GM18511 (cell line): ENCODE results near the gene DEDD2.

ENCODE experiments used
- ATAC-seq: cut with Tn5 transposase; IDR thresholded peaks from one replicate; pipeline ENCODE4 v1.9.1; 2021; ENCODE audit warnings: mild to moderate bottlenecking, moderate library complexity; ENCODE audit not compliant: unreplicated experiment

Gene DEDD2

GRCh38 chr19:42151782-42152684, 65.4 kb downstream of the DEDD2 start:
- ATAC-seq: no peak

DNA sequence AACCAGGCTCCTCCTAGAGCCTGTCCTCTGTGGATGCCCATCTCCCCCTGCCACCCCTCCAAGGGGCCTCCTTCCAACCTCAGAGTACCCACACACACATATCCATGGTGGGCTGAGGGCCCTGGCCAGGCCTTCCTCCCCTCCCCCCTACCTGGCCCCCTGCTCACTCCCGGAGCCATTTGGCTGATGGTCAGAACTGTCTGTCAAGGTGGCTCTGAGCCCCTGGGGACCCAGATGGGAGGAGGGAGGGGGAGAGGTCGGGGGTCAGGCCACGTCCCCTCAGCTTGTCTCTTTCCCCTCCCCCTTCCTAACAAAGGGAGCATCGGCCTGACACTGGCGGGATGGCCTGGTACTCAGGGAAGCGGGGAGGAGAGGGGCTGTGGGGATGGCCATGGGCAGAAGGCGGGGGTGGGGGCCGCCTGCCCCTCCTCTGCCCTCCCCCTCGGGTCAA, 66.5 kb downstream of the DEDD2 start:
- ATAC-seq: no peak

GRCh38 chr19:42150364-42150763, 67.1 kb downstream of the DEDD2 start:
- no peak for ATAC-seq

DNA sequence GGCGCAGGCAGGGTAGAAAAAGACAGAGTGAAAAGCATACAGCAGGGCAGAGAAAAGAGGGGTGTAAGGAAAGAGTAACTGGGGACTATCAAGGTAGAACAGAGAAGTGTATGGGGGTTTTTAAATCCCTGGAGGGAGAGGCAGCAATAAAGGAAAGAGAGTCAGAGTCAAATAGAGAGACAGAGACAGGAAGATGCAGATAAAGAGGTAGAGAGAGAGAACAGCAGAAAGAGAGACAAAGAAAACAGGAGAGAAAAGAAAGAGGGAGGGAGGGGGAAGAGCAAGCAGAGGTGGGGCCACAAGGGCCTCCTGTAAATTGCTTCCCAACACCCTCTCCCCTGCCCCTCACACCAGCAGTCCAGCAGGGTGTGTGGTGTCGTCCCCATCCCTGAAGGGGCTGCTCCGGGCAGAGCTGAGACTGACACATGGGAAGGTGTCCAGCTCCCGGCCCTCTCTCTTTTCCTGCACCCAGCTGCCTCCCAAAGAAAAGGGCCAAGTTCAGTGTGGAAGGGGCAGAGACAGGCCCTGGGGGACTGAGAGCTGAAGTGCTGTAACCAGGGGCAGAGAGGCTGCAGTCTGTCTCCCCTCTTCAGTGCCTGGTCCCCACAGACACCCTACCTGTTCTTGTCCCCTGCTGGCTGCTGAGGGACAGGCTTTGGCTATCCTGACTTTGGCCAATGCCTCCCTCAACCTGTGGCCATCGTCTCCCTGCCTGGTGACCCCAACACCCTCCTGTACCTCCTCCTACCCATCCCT, 67.9 kb downstream of the DEDD2 start:
- no peak for ATAC-seq
